Mucosa of descending colon (tissue), 3 donors: Measurements from ENCODE around the gene TCEAL5. TPM values are rescaled to one million over a fixed set of nuclear protein-coding genes. Genes with fewer than 3 reads are reported as not detected.
"Not testable (repeated sequence)": the region's sequence is repeated elsewhere in the genome, so short reads cannot be mapped to it uniquely, and the experiment has no call there.

Experiments used
- ATAC-seq: fragments of 200-7000 bp; cut with Tn5 transposase; one replicate; pipeline ENCODE4 v1.9.1; 2020; ENCODE audit warnings: mild to moderate bottlenecking, moderate library complexity
- DNase-seq, 3 donors: peaks; one replicate each; pipeline ENCODE4 v3.0.0-alpha.2; 2020
- H3K36me3 ChIP-seq: fragments of 200-600 bp; one replicate; pipeline ENCODE4 v1.8.0; 2021; ENCODE audit warnings: low read depth, mild to moderate bottlenecking
- H3K4me1 ChIP-seq: fragments of 200-600 bp; one replicate; pipeline ENCODE4 v1.8.0; 2021; ENCODE audit warnings: low read depth, mild to moderate bottlenecking
- H3K4me3 ChIP-seq: fragments of 200-600 bp; one replicate; pipeline ENCODE4 v1.8.0; 2021; ENCODE audit warnings: mild to moderate bottlenecking
- H3K9me3 ChIP-seq: fragments of 200-600 bp; one replicate; pipeline ENCODE4 v1.8.0; 2021; ENCODE audit warnings: mild to moderate bottlenecking
- CTCF ChIP-seq: fragments of 200-600 bp; IDR thresholded peaks from one replicate; pipeline ENCODE4 v1.8.0; 2022; ENCODE audit warnings: antibody characterized with exemption, mild to moderate bottlenecking
- intact Hi-C, 2 donors: fragments of 100-400 bp; cut with DNase I in 1 of 2; cut with micrococcal nuclease in 1 of 2; formaldehyde crosslinking; loops; one replicate each; pipeline versions ENCODE4 v1.11.0 to v1.11.1; 2022; cut with DNase I, micrococcal nuclease
- total RNA-seq, 3 donors: library from RNA; stranded (reverse); fragmentation: NEBNext Ultra II Directional in 2 of 3; extraction: Animal tissue kit (Norgen Biotek cat#: 25700) in 2 of 3; gene quantifications; one replicate each; pipeline versions ENCODE4 v1.2.1 to v1.2.4, GENCODE V29; 2021 to 2023
- donor health status: DM: no; HTN: no; CAD: no; lungs with moderate emphysema.
- donor health status: DM: no; HTN: no; CAD: no.
- donor health status: DM: no; HTN: yes; CAD: no.

The TCEAL5 gene
- total RNA-seq, 3 donors from 2014 or later: 0.92 TPM; not detected in 2

- H3K4me3 ChIP-seq: no peak overlapping the region
- ATAC-seq (no peak), DNase-seq (no peak)
- H3K9me3 ChIP-seq: no peaks in the 10 kb centered on the region
- no peak for TF ChIP-seq CTCF
- intact Hi-C loops: loop anchor here in 1 of 2 donors (5.0 kb wide), 1 partner anchor 38 kb away; no protein-coding TSS in a partner anchor
- H3K36me3 ChIP-seq: no peaks in the 10 kb centered on the region
- no peaks in the 10 kb centered on the region for H3K4me1 ChIP-seq
Measured at GRCh38 chrX:103249805-103250204, 26.7 kb downstream of the TCEAL5 start.

DNA sequence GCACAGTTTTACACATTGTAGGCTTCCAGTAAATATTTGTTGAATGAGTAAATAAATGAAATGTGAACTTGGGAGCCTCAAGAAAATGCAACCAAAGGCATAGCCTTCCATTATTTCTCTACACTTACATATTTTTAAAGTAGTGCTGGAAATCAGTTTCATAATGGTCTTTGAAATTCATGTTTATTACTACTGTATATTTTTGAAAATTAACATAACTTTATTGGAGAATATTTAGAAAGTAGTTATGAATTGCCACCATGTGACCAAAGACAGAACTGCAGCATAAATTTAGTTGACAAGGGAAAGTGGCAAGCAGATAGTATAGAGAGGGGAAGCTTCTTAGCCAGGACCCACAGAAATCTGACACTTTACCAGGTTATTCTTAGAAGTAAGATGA lies 28.0 kb downstream of the TCEAL5 start:
- peak in 1 of 3 donors; percentile 54 for DNase-seq

DNA sequence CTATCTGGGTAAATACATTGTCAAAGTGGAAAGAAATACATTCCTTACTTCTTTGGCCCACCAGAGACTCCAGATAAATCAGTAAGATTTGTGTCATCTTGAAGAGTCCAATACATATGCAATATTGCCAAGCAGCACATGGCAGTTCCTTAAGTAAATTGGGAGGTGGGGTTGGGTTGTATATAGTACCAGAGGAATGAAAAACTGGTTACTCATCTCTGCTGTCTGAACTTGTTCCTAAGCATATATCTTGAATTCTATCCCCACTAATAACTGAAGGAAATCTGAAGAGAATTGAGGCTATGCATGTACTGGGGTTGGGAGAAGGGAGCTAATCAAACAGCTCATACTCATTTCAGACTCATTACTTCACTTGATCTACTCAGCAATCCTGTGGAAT lies 36.4 kb downstream of the TCEAL5 start:
- TF ChIP-seq CTCF: no peak
- Histone ChIP-seq H3K4me3 (no peak overlapping the region), H3K4me1 (no peaks in the 10 kb centered on the region), H3K36me3 (no peaks in the 10 kb centered on the region), H3K9me3 (no peaks in the 10 kb centered on the region)
- no peak for DNase-seq
- no peak for ATAC-seq
- intact Hi-C loops: no loop called here

More for the DNA sequence above, 28.0 kb downstream of the TCEAL5 start:
- no peak overlapping the region for H3K4me3 ChIP-seq
- no peak for ATAC-seq
- H3K9me3 ChIP-seq: no peaks in the 10 kb centered on the region
- intact Hi-C loops: loop anchor here in 1 of 2 donors (5.0 kb wide), 1 partner anchor 36 kb away; no protein-coding TSS in a partner anchor
- no peak for TF ChIP-seq CTCF
- no peaks in the 10 kb centered on the region for H3K36me3 ChIP-seq
- no peaks in the 10 kb centered on the region for H3K4me1 ChIP-seq

DNA sequence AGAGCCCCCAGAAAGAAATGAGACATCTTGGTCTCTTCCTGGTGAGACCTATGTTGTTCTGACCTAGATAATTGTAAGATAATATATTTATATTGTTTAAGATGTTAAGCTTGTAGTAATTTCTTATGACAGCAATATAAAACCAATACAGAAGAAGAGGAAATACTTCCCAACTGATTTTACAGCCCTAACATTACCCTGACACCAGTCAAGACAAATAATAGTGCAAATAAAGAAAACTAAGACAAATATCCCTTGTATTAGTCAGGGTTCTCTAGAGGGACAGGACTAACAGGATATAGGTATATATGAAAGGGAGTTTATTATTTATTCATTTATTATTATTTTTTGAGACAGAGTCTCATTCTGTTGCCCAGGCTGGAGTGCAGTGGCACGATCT lies 40.3 kb downstream of the TCEAL5 start:
- intact Hi-C loops: no loop called here
- H3K4me3 ChIP-seq: no peak overlapping the region
- no peaks in the 10 kb centered on the region for H3K4me1 ChIP-seq
- DNase-seq: no peak
- no peak for TF ChIP-seq CTCF
- no peaks in the 10 kb centered on the region for H3K36me3 ChIP-seq
- no peak for ATAC-seq
- H3K9me3 ChIP-seq: no peaks in the 10 kb centered on the region

GRCh38 chrX:103235608-103236007 lies 40.9 kb downstream of the TCEAL5 start:
- intact Hi-C loops, ATAC-seq: not testable (repeated sequence)

DNA sequence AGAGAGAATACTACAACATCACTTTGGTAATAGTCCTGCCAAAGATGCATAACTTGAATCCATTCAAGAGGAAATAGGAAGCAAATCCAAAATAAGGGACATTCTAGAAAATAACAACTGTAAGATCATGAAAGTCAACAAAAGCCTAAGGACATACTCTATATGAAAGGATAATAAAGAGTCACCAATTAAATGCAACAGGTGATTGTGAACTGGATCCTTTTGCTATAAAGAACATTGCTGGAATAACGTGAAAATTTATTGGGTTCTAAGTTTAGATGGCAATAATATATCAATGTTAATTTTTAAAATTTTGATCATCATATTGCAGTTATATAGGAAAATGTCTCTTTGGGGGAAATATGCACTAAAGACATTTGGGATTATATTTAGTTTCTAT lies 41.7 kb downstream of the TCEAL5 start:
- no peak for DNase-seq
- ATAC-seq: no peak
- no peak for TF ChIP-seq CTCF
- Histone ChIP-seq H3K4me1 (no peaks in the 10 kb centered on the region), H3K4me3 (no peak overlapping the region), H3K36me3 (no peaks in the 10 kb centered on the region), H3K9me3 (no peaks in the 10 kb centered on the region)
- intact Hi-C loops: no loop called here

More at GRCh38 chrX:103235608-103236007, 40.9 kb downstream of the TCEAL5 start:
- not testable (repeated sequence) for H3K4me3 ChIP-seq, H3K4me1 ChIP-seq, H3K9me3 ChIP-seq, DNase-seq, H3K36me3 ChIP-seq
